ENCODE results near the gene ACTL10. TPM values are rescaled to one million over a fixed set of nuclear protein-coding genes. Genes with fewer than 3 reads are reported as not detected.
A peak's percentile ranks its signal among the peaks of the same experiment; 100 is the strongest.

The ACTL10 gene
- total RNA-seq, 1 donor from 2014 or later = 1.3 TPM

DNA sequence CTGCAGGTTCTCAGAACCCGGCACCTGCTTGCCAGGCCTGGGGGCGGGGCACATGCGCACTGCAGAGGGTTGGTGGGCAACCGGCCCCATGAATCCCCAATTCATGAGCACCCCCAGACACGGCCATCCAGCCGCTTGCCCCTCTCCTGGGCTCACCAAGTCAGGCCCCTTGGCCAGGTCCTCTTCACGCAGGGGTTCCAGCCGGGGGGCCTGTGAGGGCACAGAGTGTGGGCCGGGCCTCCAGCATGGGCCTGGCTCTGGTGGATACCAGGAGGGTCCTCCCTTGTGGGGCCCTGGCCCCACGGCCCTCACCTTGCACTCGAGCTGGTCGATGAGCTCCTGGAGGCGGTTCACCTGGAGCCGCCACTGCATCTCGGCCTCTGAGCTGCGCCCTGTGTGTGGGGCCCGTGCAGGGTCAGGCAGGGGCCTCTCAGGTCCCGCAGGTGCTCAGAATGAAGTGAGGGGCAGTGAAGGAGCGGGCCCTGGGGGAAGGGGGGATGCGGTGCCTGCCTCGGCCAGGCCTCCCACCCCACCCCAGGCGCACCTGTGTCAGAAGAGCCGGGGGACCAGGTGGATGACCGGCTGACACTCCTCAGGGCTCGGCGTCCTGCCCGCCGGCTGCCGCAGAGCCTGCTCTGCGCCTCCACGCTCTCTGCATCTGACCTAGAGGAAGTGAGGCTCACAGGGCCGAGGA is 7.3 kb upstream of the ACTL10 start:
- Histone ChIP-seq H3K27ac (no peak overlapping the region), H3K4me3 (no peak overlapping the region), H3K36me3 (peaks cover 21% of the 10 kb centered on the region), H3K9me3 (no peaks in the 10 kb centered on the region), H3K4me1 (peaks cover 5% of the 10 kb centered on the region), H3K27me3 (no peaks in the 10 kb centered on the region)
- DNase-seq (no peak), ATAC-seq (no peak)
- intact Hi-C loops (cut with DNase I) = loop anchor here (10.0 kb wide), 1 partner anchor 205 kb away; no protein-coding TSS in a partner anchor
- TF ChIP-seq, protein P1, sequence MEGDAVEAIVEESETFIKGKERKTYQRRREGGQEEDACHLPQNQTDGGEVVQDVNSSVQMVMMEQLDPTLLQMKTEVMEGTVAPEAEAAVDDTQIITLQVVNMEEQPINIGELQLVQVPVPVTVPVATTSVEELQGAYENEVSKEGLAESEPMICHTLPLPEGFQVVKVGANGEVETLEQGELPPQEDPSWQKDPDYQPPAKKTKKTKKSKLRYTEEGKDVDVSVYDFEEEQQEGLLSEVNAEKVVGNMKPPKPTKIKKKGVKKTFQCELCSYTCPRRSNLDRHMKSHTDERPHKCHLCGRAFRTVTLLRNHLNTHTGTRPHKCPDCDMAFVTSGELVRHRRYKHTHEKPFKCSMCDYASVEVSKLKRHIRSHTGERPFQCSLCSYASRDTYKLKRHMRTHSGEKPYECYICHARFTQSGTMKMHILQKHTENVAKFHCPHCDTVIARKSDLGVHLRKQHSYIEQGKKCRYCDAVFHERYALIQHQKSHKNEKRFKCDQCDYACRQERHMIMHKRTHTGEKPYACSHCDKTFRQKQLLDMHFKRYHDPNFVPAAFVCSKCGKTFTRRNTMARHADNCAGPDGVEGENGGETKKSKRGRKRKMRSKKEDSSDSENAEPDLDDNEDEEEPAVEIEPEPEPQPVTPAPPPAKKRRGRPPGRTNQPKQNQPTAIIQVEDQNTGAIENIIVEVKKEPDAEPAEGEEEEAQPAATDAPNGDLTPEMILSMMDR (IDR thresholded peaks at IDR 0.05) = no peak

DNA sequence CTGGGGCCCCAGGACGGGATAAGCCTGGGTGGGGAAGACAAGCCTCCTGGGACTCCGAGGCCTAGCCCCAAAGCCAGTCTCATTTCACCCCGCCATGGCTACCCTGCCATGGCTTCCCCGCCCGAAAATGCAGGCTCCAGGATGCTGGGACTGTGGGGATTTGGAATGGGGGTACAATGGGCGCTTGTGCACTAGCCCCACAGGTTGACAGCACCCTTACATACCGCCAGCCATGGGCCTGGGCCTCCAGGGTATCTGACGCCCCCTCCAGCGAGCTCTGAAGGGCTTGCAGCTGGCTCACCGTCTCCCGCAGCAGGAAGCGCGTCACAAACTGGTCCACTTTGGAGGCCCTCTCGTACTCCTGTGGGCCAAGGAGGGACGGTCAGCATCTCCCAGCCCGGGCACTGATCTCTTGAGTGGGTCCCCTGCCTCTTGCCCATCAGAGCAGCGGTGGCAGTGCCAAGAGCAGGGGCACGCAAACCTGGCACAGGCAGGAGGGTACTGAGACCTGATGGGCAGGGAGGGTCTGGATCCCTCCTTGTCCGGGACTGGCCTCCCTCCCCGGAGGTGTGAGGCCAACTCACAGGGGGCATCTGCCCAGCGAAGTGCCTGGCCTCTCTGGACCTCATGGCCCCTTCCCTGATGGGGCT is 6.6 kb upstream of the ACTL10 start:
- H3K27me3 ChIP-seq = no peaks in the 10 kb centered on the region
- H3K4me1 ChIP-seq = peaks cover 8% of the 10 kb centered on the region
- ATAC-seq (no peak), DNase-seq (no peak)
- TF ChIP-seq, protein P1 (IDR thresholded peaks at IDR 0.05) = no peak
- H3K4me3 ChIP-seq = no peak overlapping the region
- intact Hi-C loops (cut with DNase I) = no loop called here
- no peaks in the 10 kb centered on the region for H3K9me3 ChIP-seq
- no peak overlapping the region for H3K27ac ChIP-seq
- peaks cover 21% of the 10 kb centered on the region for H3K36me3 ChIP-seq

DNA sequence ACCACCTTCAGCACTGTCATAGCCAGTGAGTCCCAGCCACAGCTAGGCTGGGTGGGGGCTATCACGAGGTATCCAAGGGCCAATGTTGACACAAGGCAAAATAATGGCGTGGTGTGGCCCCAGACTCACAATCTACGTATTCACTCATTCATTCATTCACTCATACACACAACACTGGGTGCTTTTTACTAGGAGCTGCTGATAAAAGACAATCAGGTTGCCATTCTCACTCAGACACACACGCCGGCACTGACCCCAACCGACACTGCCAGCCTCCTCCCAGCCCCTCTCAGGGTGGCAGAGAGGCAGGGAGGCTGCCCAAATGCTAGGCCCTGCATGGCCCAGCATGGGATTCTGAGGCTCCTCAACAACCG is 6.1 kb upstream of the ACTL10 start:
- intact Hi-C loops (cut with DNase I) = no loop called here
- Histone ChIP-seq H3K9me3 (no peaks in the 10 kb centered on the region), H3K27me3 (no peaks in the 10 kb centered on the region), H3K4me1 (peaks cover 12% of the 10 kb centered on the region), H3K36me3 (peaks cover 21% of the 10 kb centered on the region), H3K4me3 (no peak overlapping the region), H3K27ac (no peak overlapping the region)
- TF ChIP-seq, protein P1 (IDR thresholded peaks at IDR 0.05) = no peak
- ATAC-seq (no peak), DNase-seq (no peak)

DNA sequence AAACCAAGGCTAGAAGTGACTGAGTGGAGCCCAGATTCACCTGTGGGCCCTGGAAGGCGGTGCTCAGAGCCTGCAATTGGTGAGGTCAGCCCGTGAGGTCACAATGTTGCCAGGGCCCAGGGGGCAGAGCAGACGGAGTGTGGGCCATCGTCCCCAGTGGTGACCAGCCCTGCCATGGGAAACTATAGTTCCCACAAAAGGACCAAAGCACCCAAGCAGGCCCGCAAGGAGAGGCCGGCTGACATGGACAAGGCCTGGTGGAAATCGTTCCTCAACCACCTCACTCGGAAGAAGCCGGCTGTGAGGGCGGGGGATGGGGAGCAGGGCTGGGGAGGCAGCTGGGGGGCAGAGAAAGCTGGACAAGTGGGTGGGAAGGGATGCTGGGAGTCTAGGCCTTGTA is 4.6 kb upstream of the ACTL10 start, which contains the start of gene C20orf144:
Gene C20orf144, plus strand, starts transcription at position 156 of the 400 bp plus-strand sequence. Its CDS starts 19 bp downstream, at position 175.
- DNase-seq = no peak

DNA sequence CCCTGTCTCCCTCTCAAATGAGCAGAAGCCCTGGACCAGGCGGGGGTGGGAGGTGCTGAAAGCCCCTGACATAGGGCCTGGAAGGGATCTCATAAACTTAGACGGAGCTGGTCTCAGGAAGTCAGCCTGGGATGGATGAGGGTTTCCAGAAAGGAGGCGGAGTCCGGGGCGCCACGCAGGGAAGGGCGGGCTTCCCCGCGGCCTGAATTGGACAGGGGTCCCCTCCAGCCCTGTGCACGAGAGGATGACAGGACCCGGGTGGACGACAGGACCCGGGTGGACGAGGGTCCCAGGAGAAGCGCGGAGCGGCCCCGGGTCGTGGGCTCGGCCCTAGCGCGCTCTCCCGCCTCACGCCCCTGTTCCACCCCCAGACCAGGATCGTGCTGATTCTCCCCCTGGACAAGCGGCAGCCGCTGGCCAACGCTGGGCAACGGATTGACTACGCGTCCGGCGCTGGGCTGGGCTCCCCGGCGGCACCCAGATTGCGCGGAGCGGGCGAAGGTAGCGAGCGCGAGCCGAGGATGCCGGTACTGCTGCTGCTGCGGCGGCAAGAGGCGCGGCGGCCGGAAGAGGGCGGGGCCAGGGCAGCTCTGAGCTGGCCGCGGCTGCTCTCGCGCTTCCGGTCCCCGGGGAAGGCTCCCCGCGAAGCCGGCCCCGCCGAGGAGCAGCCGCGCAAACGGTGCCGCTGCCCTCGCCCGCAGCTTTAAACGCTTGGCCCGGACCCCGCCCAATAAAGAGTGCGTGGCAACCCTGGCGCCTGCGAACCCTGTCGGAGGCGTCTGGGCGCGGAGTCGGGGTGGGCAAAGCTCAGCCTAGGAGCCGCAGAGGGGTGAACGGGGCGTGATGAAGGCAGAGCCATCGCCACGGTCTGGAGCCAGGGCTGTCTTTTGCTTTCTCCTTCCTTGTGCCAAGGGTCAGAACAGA is 3.3 kb upstream of the ACTL10 start:
- intact Hi-C loops (cut with DNase I) = no loop called here

More for the DNA sequence above, 4.6 kb upstream of the ACTL10 start, which contains the start of gene C20orf144:
- Histone ChIP-seq H3K27me3 (no peaks in the 10 kb centered on the region), H3K9me3 (no peaks in the 10 kb centered on the region), H3K4me1 (peaks cover 21% of the 10 kb centered on the region), H3K27ac (peak within 1 kb of the TSS; percentile 89), H3K36me3 (peaks cover 20% of the 10 kb centered on the region), H3K4me3 (peak within 1 kb of the TSS; percentile 82)
- intact Hi-C loops (cut with DNase I) = no loop called here
- no peak for ATAC-seq
- TF ChIP-seq, protein P1 (IDR thresholded peaks at IDR 0.05) = no peak

More for the DNA sequence above, 3.3 kb upstream of the ACTL10 start:
- Histone ChIP-seq H3K4me1 (peaks cover 24% of the 10 kb centered on the region), H3K27me3 (no peaks in the 10 kb centered on the region), H3K36me3 (peaks cover 14% of the 10 kb centered on the region), H3K9me3 (no peaks in the 10 kb centered on the region), H3K27ac (peak overlapping the region; percentile 89), H3K4me3 (peak overlapping the region; percentile 82)
- DNase-seq (peak; percentile 95), ATAC-seq (peak; percentile 76)
- TF ChIP-seq, protein P1 (IDR thresholded peaks at IDR 0.05) = no peak
